K562 (cell line): Measurements from ENCODE around the gene CHRDL2. TPM values are rescaled to one million over a fixed set of nuclear protein-coding genes. Genes with fewer than 3 reads are reported as not detected.

Experiments used
- ATAC-seq: fragments of 200-7000 bp; cut with Tn5 transposase; 3 replicates; pipeline ENCODE4 v1.9.1; 2020; ENCODE audit warnings: moderate library complexity
- BruUV-seq: library from RNA; stranded (reverse); fragments of 400-500 nt; replicated peaks from 2 replicates; lab custom pipeline; 2021; lab: Mats Ljungman, UMichigan
- CTCF ChIA-PET: fragments of 300-600 bp; formaldehyde crosslinking; extraction: SDS; loops from one replicate; lab custom pipeline; 2021; ENCODE audit warnings: low intra/inter-chr PET ratio; lab: Yijun Ruan, JAX
- POLR2A ChIA-PET: fragments of 300-600, 350-650 bp; sonication (Branson Sonifier 250); formaldehyde crosslinking; extraction: SDS; loops from one replicate; lab custom pipeline; 2021; ENCODE audit warnings: antibody characterized with exemption, inconsistent platforms; lab: Yijun Ruan, JAX
- DNase-seq, 4 experiments: peaks; one replicate each; pipeline versions ENCODE4 v3.0.0 to v3.0.0-alpha.2; 2011 to 2018; ENCODE audit warnings: low spot score in 3 of 4, mixed read lengths in 3 of 4; ENCODE audit errors: extremely low read depth in 1 of 4
- FAIRE-seq: peaks from 2 replicates; lab custom pipeline; 2011; peaks lifted over from hg19 to GRCh38; lab: Jason Lieb, UNC
- H2AFZ ChIP-seq: 2 replicates; pipeline ENCODE4 v1.6.0; 2011; ENCODE audit warnings: low read depth, low read length, control low read depth, inconsistent platforms
- H3K27ac ChIP-seq: fragments of 200-600 bp; 3 replicates; pipeline ENCODE4 v1.8.0; 2011; ENCODE audit warnings: low read depth, mild to moderate bottlenecking, control low read depth, inconsistent platforms, low read length, moderate library complexity, mixed read lengths; ENCODE audit errors: extremely low read depth
- H3K27me3 ChIP-seq, 2 experiments: fragments of 300-600 bp in 1 of 2; 2 replicates in 1 of 2; 3 replicates in 1 of 2; pipeline versions ENCODE4 v1.6.0 to v1.8.0; 2011; ENCODE audit warnings: inconsistent platforms in 2 of 2, low read length in 2 of 2, mild to moderate bottlenecking in 1 of 2, mixed read lengths in 1 of 2, moderate library complexity in 1 of 2; ENCODE audit not compliant: control insufficient read depth in 2 of 2, insufficient read depth in 2 of 2
- H3K36me3 ChIP-seq: fragments of 300-600 bp; 3 replicates; pipeline ENCODE4 v1.8.0; 2011; ENCODE audit warnings: mild to moderate bottlenecking, low read length, inconsistent platforms; ENCODE audit not compliant: control insufficient read depth, insufficient read depth
- H3K4me1 ChIP-seq, 2 experiments: fragments of 200-600 bp in 1 of 2; replicated peaks in 1 of 2; 2 replicates in 1 of 2; 3 replicates in 1 of 2; pipeline versions ENCODE4 v1.5.1 to v1.8.0; 2011; ENCODE audit warnings: inconsistent platforms in 2 of 2, low read length in 2 of 2, mild to moderate bottlenecking in 1 of 2, mixed read lengths in 1 of 2, moderate library complexity in 1 of 2; ENCODE audit not compliant: control insufficient read depth in 2 of 2, insufficient read depth in 2 of 2
- H3K4me2 ChIP-seq: 2 replicates; pipeline ENCODE4 v1.6.1; 2011; ENCODE audit warnings: low read length, control low read depth, inconsistent platforms, mixed read lengths; ENCODE audit not compliant: insufficient read depth
- H3K4me3 ChIP-seq: fragments of 200-600 bp; sonication (generic), shearing (Covaris generic); 2 replicates; pipeline ENCODE4 v1.5.1; 2016; ENCODE audit warnings: control low read depth, inconsistent platforms
- H3K79me2 ChIP-seq: fragments of 200-600 bp; 3 replicates; pipeline ENCODE4 v1.8.0; 2011; ENCODE audit warnings: low read length, inconsistent platforms; ENCODE audit not compliant: control insufficient read depth, insufficient read depth
- H3K9ac ChIP-seq, 2 experiments: 2 replicates each; pipeline versions ENCODE4 v1.6.0 to v1.6.1; 2011; ENCODE audit warnings: low read depth in 2 of 2, low read length in 2 of 2, control low read depth in 1 of 2, inconsistent platforms in 1 of 2, mild to moderate bottlenecking in 1 of 2, mixed read lengths in 1 of 2; ENCODE audit not compliant: insufficient read depth in 1 of 2
- H3K9me1 ChIP-seq: one replicate; pipeline ENCODE4 v1.6.0; 2011; ENCODE audit warnings: inconsistent platforms, mild to moderate bottlenecking, low read length, moderate library complexity; ENCODE audit not compliant: control insufficient read depth, insufficient read depth
- H3K9me3 ChIP-seq: replicated peaks from 2 replicates; pipeline ENCODE4 v1.5.1; 2011; ENCODE audit warnings: low read depth, low read length, inconsistent platforms; ENCODE audit not compliant: control insufficient read depth, insufficient read depth
- H4K20me1 ChIP-seq: replicated peaks from 2 replicates; pipeline ENCODE4 v1.6.1; 2011; ENCODE audit warnings: low read length, inconsistent platforms, mixed read lengths; ENCODE audit not compliant: control insufficient read depth, insufficient read depth
- KAT2B ChIP-seq: IDR thresholded peaks from one replicate; pipeline ENCODE4 v1.6.1; 2012; ENCODE audit warnings: low read depth, mild to moderate bottlenecking, control low read depth, inconsistent platforms, low read length, moderate library complexity
- SMAD1 ChIP-seq: fragments of 150-350 bp; IDR thresholded peaks from 2 replicates; pipeline ENCODE4 v1.6.1; 2014; ENCODE audit warnings: low read length, low read depth; ENCODE audit not compliant: partially characterized antibody
- SOX6 ChIP-seq: fragments of 450-650 bp; IDR thresholded peaks from 2 replicates; pipeline ENCODE4 v1.6.1; 2014; ENCODE audit warnings: mild to moderate bottlenecking
- SRSF9 ChIP-seq: fragments of 200-400 bp; formaldehyde crosslinking; IDR thresholded peaks from 2 replicates; pipeline ENCODE4 v1.6.1; 2017; ENCODE audit warnings: low read depth, low read length, borderline replicate concordance
- ZNF239 ChIP-seq: fragments of 250-450 bp; sonication (Bioruptor Pico); IDR thresholded peaks from 2 replicates; pipeline ENCODE4 v1.4.0; 2020; ENCODE audit warnings: mild to moderate bottlenecking
- ZNF707 ChIP-seq: fragments of 250-450 bp; sonication (Bioruptor Pico); conservative IDR thresholded peaks from 2 replicates; pipeline ENCODE4 v1.8.0; 2022; ENCODE audit warnings: inconsistent platforms, mild to moderate bottlenecking, moderate library complexity
- WGBS: fragments of 100-300 bp; shearing (Covaris generic); methylation state at CpG from one replicate; pipeline ENCODE4 v1.1.6; 2016; ENCODE audit warnings: low coverage, mixed read lengths; ENCODE audit not compliant: insufficient coverage; ENCODE audit errors: missing lambda C conversion rate; 5-methylcytosine and 5-hydroxymethylcytosine counted together
- in situ Hi-C: fragments of 300-500 bp; cut with MboI; formaldehyde crosslinking; loops from 4 replicates; pipeline ENCODE4 v1.15.0; 2018; ENCODE audit warnings: inconsistent platforms, mixed read lengths
- intact Hi-C: fragments of 100-400 bp; cut with micrococcal nuclease; formaldehyde crosslinking; loops from 2 replicates; pipeline ENCODE4 v1.14.2; 2022
- polyA plus RNA-seq, 8 experiments: library from polyadenylated mRNA; depleted of rRNA in 4 of 8; stranded (reverse) in 5 of 8; unstranded in 3 of 8; fragments of >200 nt; fragmentation: Nextera tagmentation in 2 of 8; fragmentation: Illumina TruSeq in 1 of 8; extraction: Ambion mirVana in 2 of 8; extraction: Trizol in 1 of 8; gene quantifications; 2 replicates each; pipeline versions ENCODE4 v1.2.1 to v1.2.3, GENCODE V29; 2011 to 2014; ENCODE audit warnings: inconsistent platforms in 1 of 8, missing spikeins in 1 of 8
- total RNA-seq, 7 experiments: library from RNA; depleted of rRNA in 6 of 7; stranded (reverse); fragments of >200 nt in 6 of 7; fragmentation: Illumina TruSeq in 2 of 7; extraction: Trizol in 2 of 7; gene quantifications; 2 replicates each; pipeline versions ENCODE4 v1.2.1 to v1.2.3, GENCODE V29; 2011 to 2021; ENCODE audit warnings: low replicate concordance in 1 of 7
- TF ChIP-seq, protein P1 (sequence below): fragments of 200-800 bp; sonication (Bioruptor generic); IDR thresholded peaks from 2 replicates; pipeline ENCODE4 v1.6.1; 2016; ENCODE audit warnings: missing genetic modification characterization, missing compliant biosample characterization
- TF ChIP-seq, protein P2 (sequence below): fragments of 450-650 bp; IDR thresholded peaks from 2 replicates; pipeline ENCODE4 v1.7.1; 2018; ENCODE audit warnings: mild to moderate bottlenecking, low read depth; ENCODE audit not compliant: partially characterized antibody
- TF ChIP-seq, protein P3 (sequence below): fragments of 250-450 bp; sonication (Bioruptor Pico); IDR thresholded peaks from 2 replicates; pipeline ENCODE4 v1.4.0; 2020; ENCODE audit warnings: mild to moderate bottlenecking, moderate library complexity, borderline replicate concordance

CHRDL2 gene
- total and polyA plus RNA-seq, 9 of the 15 experiments (the other 6 are each of a cell fraction or from before 2014, with no cell fraction given), result not detected

DNA sequence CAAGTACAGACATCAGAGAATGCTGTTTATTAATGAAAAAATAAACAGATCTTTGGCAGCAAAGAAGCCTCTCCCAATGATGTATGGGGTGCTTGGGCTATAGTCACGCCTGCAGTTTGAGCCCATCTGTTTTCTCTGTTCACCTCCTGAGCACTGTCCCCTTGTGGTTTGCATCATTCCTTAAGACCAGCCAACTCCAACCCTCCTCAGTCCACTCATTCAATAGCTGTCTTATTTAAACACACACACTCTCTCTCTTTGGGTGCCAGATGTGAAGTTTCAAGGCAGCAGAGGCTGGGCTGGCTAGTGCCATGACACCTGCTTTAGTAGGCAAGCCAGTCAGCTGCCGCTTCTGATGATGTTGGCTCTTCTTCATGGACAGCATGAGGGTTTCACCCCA is 80.7 kb downstream of the CHRDL2 start:
- DNase-seq (no peak), FAIRE-seq (no peak), ATAC-seq (no peak)
- peaks cover 0 to 3% of the 10 kb centered on the region in 2 experiments; a peak in 1 of 5 replicates for H3K4me1 ChIP-seq
- WGBS, result 88% methylated on average over 2 of the region's 2 CpGs
- H3K9me3 ChIP-seq, result 0 out of 2 replicates have a peak, but pooled peaks cover 2% of the 10 kb centered on the region
- no peaks in the 10 kb centered on the region for H3K9me1 ChIP-seq
- ChIA-PET POLR2A (interaction anchor here (1.1 to 1.2 kb wide), 2 partner anchors 11 to 14 kb away, joined by 3 read pairs; no protein-coding TSS in a partner anchor), CTCF (no interaction called here)
- no peak overlapping the region for H3K27ac ChIP-seq
- H4K20me1 ChIP-seq, result no peaks in the 10 kb centered on the region
- no peaks in the 10 kb centered on the region; the same call in 2 of the 3 replicates for H3K36me3 ChIP-seq
- H2AFZ ChIP-seq, result no peak overlapping the region
- H3K79me2 ChIP-seq, result no peaks in the 10 kb centered on the region
- H3K4me2 ChIP-seq, result no peak overlapping the region
- intact Hi-C loops (no loop called here), in situ Hi-C loops (no loop called here)
- no peak overlapping the region for H3K4me3 ChIP-seq
- H3K27me3 ChIP-seq, result no peaks in the 10 kb centered on the region
- BruUV-seq, result no TSS peak
- no peak overlapping the region for H3K9ac ChIP-seq
- TF ChIP-seq SRSF9 (no peak), SOX6 (no peak), ZNF707 (no peak), ZNF239 (CRISPR knock-in tag) (no peak), KAT2B (no peak), SMAD1 (no peak)
- TF ChIP-seq, protein P1, sequence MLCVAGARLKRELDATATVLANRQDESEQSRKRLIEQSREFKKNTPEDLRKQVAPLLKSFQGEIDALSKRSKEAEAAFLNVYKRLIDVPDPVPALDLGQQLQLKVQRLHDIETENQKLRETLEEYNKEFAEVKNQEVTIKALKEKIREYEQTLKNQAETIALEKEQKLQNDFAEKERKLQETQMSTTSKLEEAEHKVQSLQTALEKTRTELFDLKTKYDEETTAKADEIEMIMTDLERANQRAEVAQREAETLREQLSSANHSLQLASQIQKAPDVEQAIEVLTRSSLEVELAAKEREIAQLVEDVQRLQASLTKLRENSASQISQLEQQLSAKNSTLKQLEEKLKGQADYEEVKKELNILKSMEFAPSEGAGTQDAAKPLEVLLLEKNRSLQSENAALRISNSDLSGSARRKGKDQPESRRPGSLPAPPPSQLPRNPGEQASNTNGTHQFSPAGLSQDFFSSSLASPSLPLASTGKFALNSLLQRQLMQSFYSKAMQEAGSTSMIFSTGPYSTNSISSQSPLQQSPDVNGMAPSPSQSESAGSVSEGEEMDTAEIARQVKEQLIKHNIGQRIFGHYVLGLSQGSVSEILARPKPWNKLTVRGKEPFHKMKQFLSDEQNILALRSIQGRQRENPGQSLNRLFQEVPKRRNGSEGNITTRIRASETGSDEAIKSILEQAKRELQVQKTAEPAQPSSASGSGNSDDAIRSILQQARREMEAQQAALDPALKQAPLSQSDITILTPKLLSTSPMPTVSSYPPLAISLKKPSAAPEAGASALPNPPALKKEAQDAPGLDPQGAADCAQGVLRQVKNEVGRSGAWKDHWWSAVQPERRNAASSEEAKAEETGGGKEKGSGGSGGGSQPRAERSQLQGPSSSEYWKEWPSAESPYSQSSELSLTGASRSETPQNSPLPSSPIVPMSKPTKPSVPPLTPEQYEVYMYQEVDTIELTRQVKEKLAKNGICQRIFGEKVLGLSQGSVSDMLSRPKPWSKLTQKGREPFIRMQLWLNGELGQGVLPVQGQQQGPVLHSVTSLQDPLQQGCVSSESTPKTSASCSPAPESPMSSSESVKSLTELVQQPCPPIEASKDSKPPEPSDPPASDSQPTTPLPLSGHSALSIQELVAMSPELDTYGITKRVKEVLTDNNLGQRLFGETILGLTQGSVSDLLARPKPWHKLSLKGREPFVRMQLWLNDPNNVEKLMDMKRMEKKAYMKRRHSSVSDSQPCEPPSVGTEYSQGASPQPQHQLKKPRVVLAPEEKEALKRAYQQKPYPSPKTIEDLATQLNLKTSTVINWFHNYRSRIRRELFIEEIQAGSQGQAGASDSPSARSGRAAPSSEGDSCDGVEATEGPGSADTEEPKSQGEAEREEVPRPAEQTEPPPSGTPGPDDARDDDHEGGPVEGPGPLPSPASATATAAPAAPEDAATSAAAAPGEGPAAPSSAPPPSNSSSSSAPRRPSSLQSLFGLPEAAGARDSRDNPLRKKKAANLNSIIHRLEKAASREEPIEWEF (CRISPR knock-in tag), result no peak
- TF ChIP-seq, protein P2, sequence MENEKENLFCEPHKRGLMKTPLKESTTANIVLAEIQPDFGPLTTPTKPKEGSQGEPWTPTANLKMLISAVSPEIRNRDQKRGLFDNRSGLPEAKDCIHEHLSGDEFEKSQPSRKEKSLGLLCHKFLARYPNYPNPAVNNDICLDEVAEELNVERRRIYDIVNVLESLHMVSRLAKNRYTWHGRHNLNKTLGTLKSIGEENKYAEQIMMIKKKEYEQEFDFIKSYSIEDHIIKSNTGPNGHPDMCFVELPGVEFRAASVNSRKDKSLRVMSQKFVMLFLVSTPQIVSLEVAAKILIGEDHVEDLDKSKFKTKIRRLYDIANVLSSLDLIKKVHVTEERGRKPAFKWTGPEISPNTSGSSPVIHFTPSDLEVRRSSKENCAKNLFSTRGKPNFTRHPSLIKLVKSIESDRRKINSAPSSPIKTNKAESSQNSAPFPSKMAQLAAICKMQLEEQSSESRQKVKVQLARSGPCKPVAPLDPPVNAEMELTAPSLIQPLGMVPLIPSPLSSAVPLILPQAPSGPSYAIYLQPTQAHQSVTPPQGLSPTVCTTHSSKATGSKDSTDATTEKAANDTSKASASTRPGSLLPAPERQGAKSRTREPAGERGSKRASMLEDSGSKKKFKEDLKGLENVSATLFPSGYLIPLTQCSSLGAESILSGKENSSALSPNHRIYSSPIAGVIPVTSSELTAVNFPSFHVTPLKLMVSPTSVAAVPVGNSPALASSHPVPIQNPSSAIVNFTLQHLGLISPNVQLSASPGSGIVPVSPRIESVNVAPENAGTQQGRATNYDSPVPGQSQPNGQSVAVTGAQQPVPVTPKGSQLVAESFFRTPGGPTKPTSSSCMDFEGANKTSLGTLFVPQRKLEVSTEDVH, result no peak
- TF ChIP-seq, protein P3, sequence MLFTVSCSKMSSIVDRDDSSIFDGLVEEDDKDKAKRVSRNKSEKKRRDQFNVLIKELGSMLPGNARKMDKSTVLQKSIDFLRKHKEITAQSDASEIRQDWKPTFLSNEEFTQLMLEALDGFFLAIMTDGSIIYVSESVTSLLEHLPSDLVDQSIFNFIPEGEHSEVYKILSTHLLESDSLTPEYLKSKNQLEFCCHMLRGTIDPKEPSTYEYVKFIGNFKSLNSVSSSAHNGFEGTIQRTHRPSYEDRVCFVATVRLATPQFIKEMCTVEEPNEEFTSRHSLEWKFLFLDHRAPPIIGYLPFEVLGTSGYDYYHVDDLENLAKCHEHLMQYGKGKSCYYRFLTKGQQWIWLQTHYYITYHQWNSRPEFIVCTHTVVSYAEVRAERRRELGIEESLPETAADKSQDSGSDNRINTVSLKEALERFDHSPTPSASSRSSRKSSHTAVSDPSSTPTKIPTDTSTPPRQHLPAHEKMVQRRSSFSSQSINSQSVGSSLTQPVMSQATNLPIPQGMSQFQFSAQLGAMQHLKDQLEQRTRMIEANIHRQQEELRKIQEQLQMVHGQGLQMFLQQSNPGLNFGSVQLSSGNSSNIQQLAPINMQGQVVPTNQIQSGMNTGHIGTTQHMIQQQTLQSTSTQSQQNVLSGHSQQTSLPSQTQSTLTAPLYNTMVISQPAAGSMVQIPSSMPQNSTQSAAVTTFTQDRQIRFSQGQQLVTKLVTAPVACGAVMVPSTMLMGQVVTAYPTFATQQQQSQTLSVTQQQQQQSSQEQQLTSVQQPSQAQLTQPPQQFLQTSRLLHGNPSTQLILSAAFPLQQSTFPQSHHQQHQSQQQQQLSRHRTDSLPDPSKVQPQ (CRISPR knock-in tag), result no peak
